Activated CD4-positive, alpha-beta T cell treated with anti-CD3 and anti-CD28 coated beads, Interleukin-10, Interleukin-2, amounts not matched to agents 100 ng/mL and 50 ng/mL, durations not matched to agents 16 hours and 8 hours (primary cell): Measurements from ENCODE around the gene ZNF24.

Experiments
- DNase-seq: peaks from one replicate; pipeline ENCODE4 v3.0.0-alpha.2; 2020

ZNF24 gene

GRCh38 chr18:35290094-35290735 lies 54.0 kb downstream of the ZNF24 start, which contains the start of gene ZSCAN30:
TSS of gene ZSCAN30 (minus strand) at chr18:35290229. CDS start at chr18:35264352, 25,877 bp downstream.
- DNase-seq: peak; percentile 96

- DNase-seq: peak; percentile 31
These were observed 54.5 kb downstream of the ZNF24 start for GRCh38 chr18:35289727-35290093.

- no peak for DNase-seq
These were observed 54.9 kb downstream of the ZNF24 start for GRCh38 chr18:35289293-35289692.

GRCh38 chr18:35284841-35285240 lies 59.4 kb downstream of the ZNF24 start:
- no peak for DNase-seq

GRCh38 chr18:35283923-35284794 lies 60.1 kb downstream of the ZNF24 start:
- no peak for DNase-seq

- DNase-seq: no peak
These were observed 61.9 kb downstream of the ZNF24 start for GRCh38 chr18:35282353-35282752.
